Measurements from ENCODE around the gene AFF3.

The AFF3 gene

GRCh38 chr2:99846462-99847107 lies 295.8 kb downstream of the AFF3 start:
- DNase-seq = no peak

- no peak for DNase-seq
These were observed 297.1 kb downstream of the AFF3 start for GRCh38 chr2:99845296-99845695.

GRCh38 chr2:99842451-99842850 lies 299.9 kb downstream of the AFF3 start:
- no peak for DNase-seq

- no peak for DNase-seq
These were observed 300.6 kb downstream of the AFF3 start for GRCh38 chr2:99841749-99842148.

- DNase-seq = no peak
These were observed 301.6 kb downstream of the AFF3 start for GRCh38 chr2:99840831-99841230.

GRCh38 chr2:99836690-99837605 lies 305.4 kb downstream of the AFF3 start:
- no peak for DNase-seq

GRCh38 chr2:99834426-99834825 lies 308.0 kb downstream of the AFF3 start:
- no peak for DNase-seq

GRCh38 chr2:99833586-99834201 lies 308.7 kb downstream of the AFF3 start:
- no peak for DNase-seq

- DNase-seq = no peak
These were observed 309.5 kb downstream of the AFF3 start for GRCh38 chr2:99832926-99833325.

GRCh38 chr2:99831772-99832171 lies 310.6 kb downstream of the AFF3 start:
- DNase-seq = no peak

GRCh38 chr2:99827296-99827999 lies 314.9 kb downstream of the AFF3 start:
- DNase-seq = no peak

- DNase-seq = no peak
These were observed 316.8 kb downstream of the AFF3 start for GRCh38 chr2:99825630-99826029.

GRCh38 chr2:99824758-99825157 lies 317.6 kb downstream of the AFF3 start:
- DNase-seq = no peak

- no peak for DNase-seq
These were observed 319.7 kb downstream of the AFF3 start for GRCh38 chr2:99822474-99823207.

GRCh38 chr2:99821984-99822383 lies 320.4 kb downstream of the AFF3 start:
- DNase-seq = no peak

GRCh38 chr2:99821572-99821971 lies 320.8 kb downstream of the AFF3 start:
- DNase-seq = no peak

GRCh38 chr2:99821039-99821438 lies 321.4 kb downstream of the AFF3 start:
- DNase-seq = no peak

- DNase-seq = no peak
These were observed 322.6 kb downstream of the AFF3 start for GRCh38 chr2:99819766-99820165.

- DNase-seq = no peak
These were observed 323.5 kb downstream of the AFF3 start for GRCh38 chr2:99818842-99819241.

GRCh38 chr2:99816908-99817307 lies 325.5 kb downstream of the AFF3 start:
- no peak for DNase-seq

GRCh38 chr2:99812426-99812825 lies 330.0 kb downstream of the AFF3 start:
- no peak for DNase-seq

GRCh38 chr2:99811544-99811943 lies 330.8 kb downstream of the AFF3 start:
- DNase-seq = no peak

- DNase-seq = no peak
These were observed 332.2 kb downstream of the AFF3 start for GRCh38 chr2:99810225-99810624.

Measured in stimulated activated naive CD4-positive, alpha-beta T cell treated with Interleukin-2 at 50 U/mL for 16 hours (primary cell).